HEK293 (cell line): ENCODE results near the gene EXOC7.

Experiments used
- CTCF ChIA-PET: fragments of 350-600 bp; formaldehyde crosslinking; extraction: SDS; loops from one replicate; lab custom pipeline; 2021; ENCODE audit warnings: antibody characterized with exemption; lab: Yijun Ruan, JAX
- POLR2A ChIA-PET: fragments of 300-600 bp; formaldehyde crosslinking; extraction: SDS; loops from one replicate; lab custom pipeline; 2020; ENCODE audit warnings: antibody characterized with exemption, inconsistent platforms; lab: Yijun Ruan, JAX
- H3K27ac ChIP-seq: fragments of 200-500 bp; sonication (Bioruptor generic); 2 replicates; pipeline ENCODE4 v1.5.1; 2014; ENCODE audit warnings: low read depth, low read length, control low read depth, inconsistent platforms; ENCODE audit errors: extremely low read depth
- H3K36me3 ChIP-seq, 2 experiments: fragments of 200-500 bp in 1 of 2; sonication (Bioruptor generic) in 1 of 2; 1 replicate in 1 of 2; 2 replicates in 1 of 2; pipeline ENCODE4 v1.5.1; 2014 to 2017; ENCODE audit warnings: inconsistent platforms in 2 of 2, low read length in 2 of 2; ENCODE audit not compliant: control insufficient read depth in 2 of 2, insufficient read depth in 1 of 2
- H3K4me1 ChIP-seq: fragments of 200-500 bp; sonication (Bioruptor generic); 2 replicates; pipeline ENCODE4 v1.5.1; 2014; ENCODE audit warnings: mild to moderate bottlenecking, low read length, inconsistent platforms; ENCODE audit not compliant: control insufficient read depth, insufficient read depth
- H3K4me3 ChIP-seq: 2 replicates; pipeline ENCODE4 v1.5.1; 2011; ENCODE audit warnings: low read depth, mild to moderate bottlenecking, control low read depth, low read length, moderate library complexity
- H3K9me3 ChIP-seq: fragments of 200-500 bp; sonication (Bioruptor generic); 2 replicates; pipeline ENCODE4 v1.5.1; 2014; ENCODE audit warnings: low read depth, low read length, inconsistent platforms; ENCODE audit not compliant: control insufficient read depth, insufficient read depth
- GLIS2 ChIP-seq: fragments of 450-650 bp; formaldehyde crosslinking; IDR thresholded peaks from 2 replicates; pipeline ENCODE4 v1.5.1; 2016; ENCODE audit warnings: missing biosample characterization, missing genetic modification characterization
- MYNN ChIP-seq: fragments of 450-650 bp; formaldehyde crosslinking; IDR thresholded peaks from 2 replicates; pipeline ENCODE4 v1.5.1; 2016; ENCODE audit warnings: missing biosample characterization, missing genetic modification characterization, borderline replicate concordance
- MZF1 ChIP-seq: fragments of 450-650 bp; formaldehyde crosslinking; IDR thresholded peaks from 2 replicates; pipeline ENCODE4 v1.5.1; 2017; ENCODE audit warnings: missing biosample characterization, missing genetic modification characterization, borderline replicate concordance
- PBX3 ChIP-seq: sonication (generic); formaldehyde crosslinking; IDR thresholded peaks from 2 replicates; pipeline ENCODE4 v1.8.1; 2022; ENCODE audit warnings: mild to moderate bottlenecking, moderate library complexity, missing genetic modification reagents
- WT1 ChIP-seq: fragments of 450-650 bp; formaldehyde crosslinking; IDR thresholded peaks from 2 replicates; pipeline ENCODE4 v1.5.1; 2016; ENCODE audit warnings: missing biosample characterization, missing genetic modification characterization
- ZBTB49 ChIP-seq: fragments of 450-650 bp; formaldehyde crosslinking; IDR thresholded peaks from 2 replicates; pipeline ENCODE4 v1.5.1; 2016; ENCODE audit warnings: missing biosample characterization, missing genetic modification characterization, low read depth
- ZBTB7A ChIP-seq: fragments of 450-650 bp; formaldehyde crosslinking; IDR thresholded peaks from 2 replicates; pipeline ENCODE4 v1.5.1; 2016; ENCODE audit warnings: low read depth, missing biosample characterization, missing genetic modification characterization
- ZNF10 ChIP-seq: fragments of 450-650 bp; formaldehyde crosslinking; IDR thresholded peaks from 2 replicates; pipeline ENCODE4 v1.5.1; 2017; ENCODE audit warnings: missing biosample characterization, missing genetic modification characterization
- ZNF146 ChIP-seq: fragments of 450-650 bp; formaldehyde crosslinking; IDR thresholded peaks from 2 replicates; pipeline ENCODE4 v1.5.1; 2016; ENCODE audit warnings: missing biosample characterization, missing genetic modification characterization
- ZNF2 ChIP-seq: fragments of 450-650 bp; formaldehyde crosslinking; IDR thresholded peaks from 2 replicates; pipeline ENCODE4 v1.5.1; 2016; ENCODE audit warnings: missing biosample characterization, missing genetic modification characterization
- ZNF214 ChIP-seq: fragments of 450-650 bp; formaldehyde crosslinking; IDR thresholded peaks from 2 replicates; pipeline ENCODE4 v1.5.1; 2017; ENCODE audit warnings: missing biosample characterization, mild to moderate bottlenecking, missing genetic modification characterization, borderline replicate concordance
- ZNF239 ChIP-seq: fragments of 450-650 bp; formaldehyde crosslinking; IDR thresholded peaks from 2 replicates; pipeline ENCODE4 v1.5.1; 2016; ENCODE audit warnings: missing biosample characterization, missing genetic modification characterization
- ZNF292 ChIP-seq: fragments of 450-650 bp; formaldehyde crosslinking; IDR thresholded peaks from 2 replicates; pipeline ENCODE4 v1.5.1; 2016; ENCODE audit warnings: low read depth, missing biosample characterization, missing genetic modification characterization, borderline replicate concordance
- ZNF311 ChIP-seq: fragments of 450-650 bp; formaldehyde crosslinking; IDR thresholded peaks from 2 replicates; pipeline ENCODE4 v1.5.1; 2017; ENCODE audit warnings: missing biosample characterization, missing genetic modification characterization, borderline replicate concordance
- ZNF324 ChIP-seq: fragments of 450-650 bp; formaldehyde crosslinking; IDR thresholded peaks from 2 replicates; pipeline ENCODE4 v1.5.1; 2016; ENCODE audit warnings: missing biosample characterization, missing genetic modification characterization
- ZNF350 ChIP-seq: fragments of 450-650 bp; formaldehyde crosslinking; IDR thresholded peaks from 2 replicates; pipeline ENCODE4 v1.5.0; 2017; ENCODE audit warnings: missing biosample characterization, mild to moderate bottlenecking, missing genetic modification characterization
- ZNF362 ChIP-seq: fragments of 450-650 bp; formaldehyde crosslinking; IDR thresholded peaks from 2 replicates; pipeline ENCODE4 v1.5.1; 2016; ENCODE audit warnings: missing biosample characterization, missing genetic modification characterization
- ZNF366 ChIP-seq: fragments of 450-650 bp; formaldehyde crosslinking; conservative IDR thresholded peaks from 2 replicates; pipeline ENCODE4 v1.5.1; 2016; ENCODE audit warnings: missing biosample characterization, missing genetic modification characterization
- ZNF398 ChIP-seq: fragments of 450-650 bp; formaldehyde crosslinking; IDR thresholded peaks from 2 replicates; pipeline ENCODE4 v1.5.1; 2017; ENCODE audit warnings: missing biosample characterization, missing genetic modification characterization
- ZNF571 ChIP-seq: fragments of 450-650 bp; formaldehyde crosslinking; IDR thresholded peaks from 2 replicates; pipeline ENCODE4 v1.5.0; 2017; ENCODE audit warnings: missing biosample characterization, missing genetic modification characterization
- ZNF580 ChIP-seq: fragments of 450-650 bp; formaldehyde crosslinking; IDR thresholded peaks from 2 replicates; pipeline ENCODE4 v1.5.1; 2016; ENCODE audit warnings: missing biosample characterization, missing genetic modification characterization
- ZNF600 ChIP-seq: fragments of 450-650 bp; formaldehyde crosslinking; IDR thresholded peaks from 2 replicates; pipeline ENCODE4 v1.5.1; 2016; ENCODE audit warnings: missing biosample characterization, missing genetic modification characterization
- ZSCAN16 ChIP-seq: fragments of 450-650 bp; formaldehyde crosslinking; IDR thresholded peaks from 2 replicates; pipeline ENCODE4 v1.5.1; 2016; ENCODE audit warnings: missing biosample characterization, missing genetic modification characterization

EXOC7 gene

GRCh38 chr17:76130473-76130872 is 26.9 kb upstream of the EXOC7 start:
- no peaks in the 10 kb centered on the region for H3K36me3 ChIP-seq
- H3K27ac ChIP-seq: no peak overlapping the region
- ChIA-PET CTCF (interaction anchor here (0.6 to 1.8 kb wide), 6 partner anchors 9 to 149 kb away, joined by 3 to 10 read pairs (median 4); no protein-coding TSS in a partner anchor), POLR2A (interaction anchor here (0.6 kb wide), 1 partner anchor 50 kb away, joined by 8 read pairs; no protein-coding TSS in a partner anchor)
- H3K4me1 ChIP-seq: peaks cover 4% of the 10 kb centered on the region
- H3K9me3 ChIP-seq: no peaks in the 10 kb centered on the region
- TF ChIP-seq ZNF239 (tag by site-specific recombination): no peak
- no peak for TF ChIP-seq ZNF398 (tag by site-specific recombination)
- no peak for TF ChIP-seq ZSCAN16 (tag by site-specific recombination)
- no peak for TF ChIP-seq ZBTB49 (tag by site-specific recombination)
- TF ChIP-seq ZBTB7A (tag by site-specific recombination): no peak
- no peak for TF ChIP-seq PBX3 (CRISPR knock-in tag)
- TF ChIP-seq MYNN: no peak
- no peak for TF ChIP-seq ZNF10 (tag by site-specific recombination)
- no peak for TF ChIP-seq ZNF600 (tag by site-specific recombination)
- TF ChIP-seq ZNF292 (tag by site-specific recombination): no peak
- TF ChIP-seq ZNF366 (tag by site-specific recombination): no peak
- TF ChIP-seq WT1 (tag by site-specific recombination): no peak
- TF ChIP-seq ZNF571 (tag by site-specific recombination): no peak
- no peak for TF ChIP-seq GLIS2 (tag by site-specific recombination)
- TF ChIP-seq ZNF311 (tag by site-specific recombination): no peak
- TF ChIP-seq ZNF324: no peak
- no peak for TF ChIP-seq ZNF350 (tag by site-specific recombination)
- no peak overlapping the region for H3K4me3 ChIP-seq

GRCh38 chr17:76125922-76126321 is 22.3 kb upstream of the EXOC7 start:
- no peaks in the 10 kb centered on the region for H3K9me3 ChIP-seq
- CTCF ChIA-PET: interaction anchor here (0.5 to 11.8 kb wide), 17 partner anchors 8 to 258 kb away, joined by 3 to 191 read pairs (median 6); partner anchors contain the start of genes FOXJ1, SPHK1 and UBALD2
- H3K36me3 ChIP-seq: no peaks in the 10 kb centered on the region
- TF ChIP-seq ZNF146 (tag by site-specific recombination) (peak; percentile 96), ZNF580 (tag by site-specific recombination) (0 out of 2 replicates have a peak, but pooled peaks have one; percentile 59), ZNF2 (no peak), MZF1 (tag by site-specific recombination) (peak; percentile 86; the same call in 1 of the 2 replicates), ZNF362 (tag by site-specific recombination) (no peak), ZNF214 (tag by site-specific recombination) (no peak)
- H3K27ac ChIP-seq: no peak overlapping the region
- POLR2A ChIA-PET: interaction anchor here (0.5 kb wide), 1 partner anchor 65 kb away, joined by 6 read pairs; no protein-coding TSS in a partner anchor
- H3K4me1 ChIP-seq: no peaks in the 10 kb centered on the region
- H3K4me3 ChIP-seq: no peak overlapping the region
